ENCODE data around the gene GEMIN5.

The GEMIN5 gene

GRCh38 chr5:154873791-154874331, 64.2 kb downstream of the GEMIN5 start:
- no peak for DNase-seq

- no peak for DNase-seq
Observed at GRCh38 chr5:154871734-154872133, 66.3 kb downstream of the GEMIN5 start.

- no peak for DNase-seq
Observed at GRCh38 chr5:154868702-154869101, 69.3 kb downstream of the GEMIN5 start.

- no peak for DNase-seq
Observed at GRCh38 chr5:154866841-154867240, 71.2 kb downstream of the GEMIN5 start.

GRCh38 chr5:154865466-154866184, 72.4 kb downstream of the GEMIN5 start:
- DNase-seq: no peak

GRCh38 chr5:154863291-154864080, 74.5 kb downstream of the GEMIN5 start:
- no peak for DNase-seq

- no peak for DNase-seq
Observed at GRCh38 chr5:154862766-154863165, 75.2 kb downstream of the GEMIN5 start.

- no peak for DNase-seq
Observed at GRCh38 chr5:154861946-154862345, 76.1 kb downstream of the GEMIN5 start.

GRCh38 chr5:154860765-154861164, 77.2 kb downstream of the GEMIN5 start:
- no peak for DNase-seq

GRCh38 chr5:154860123-154860522, 77.9 kb downstream of the GEMIN5 start:
- no peak for DNase-seq

- no peak for DNase-seq
Observed at GRCh38 chr5:154858972-154859871, 78.8 kb downstream of the GEMIN5 start.

- DNase-seq: peak; percentile 96
Observed at GRCh38 chr5:154858297-154858971, 79.6 kb downstream of the GEMIN5 start, which contains the start of gene CNOT8. CNOT8 (plus strand) TSS chr5:154858627; CDS start chr5:154863279, 4,652 bp downstream.

GRCh38 chr5:154857530-154858296, 80.3 kb downstream of the GEMIN5 start:
- DNase-seq: peak; percentile 79

- DNase-seq: no peak
Observed at GRCh38 chr5:154851351-154851750, 86.7 kb downstream of the GEMIN5 start.

- DNase-seq: no peak
Observed at GRCh38 chr5:154850255-154851062, 87.6 kb downstream of the GEMIN5 start, which contains the start of gene FAXDC2. FAXDC2 (minus strand) TSS chr5:154850603; CDS start chr5:154838178, 12,425 bp downstream.

GRCh38 chr5:154849791-154850201, 88.2 kb downstream of the GEMIN5 start:
- no peak for DNase-seq

- DNase-seq: no peak
Observed at GRCh38 chr5:154849264-154849785, 88.7 kb downstream of the GEMIN5 start.

- no peak for DNase-seq
Observed at GRCh38 chr5:154844809-154845208, 93.2 kb downstream of the GEMIN5 start.

- no peak for DNase-seq
Observed at GRCh38 chr5:154842689-154843530, 95.1 kb downstream of the GEMIN5 start.

Data from activated T-cell treated with anti-CD3 and anti-CD28 coated beads for 4 hours (primary cell).